Upper lobe of right lung (tissue), 1 donor: ENCODE measurements around the gene MEOX2. TPM values are rescaled to one million over a fixed set of nuclear protein-coding genes. Genes with fewer than 3 reads are reported as not detected.

Experiments used
- ATAC-seq: fragments of 200-7000 bp; cut with Tn5 transposase; one replicate; pipeline ENCODE4 v1.9.1; 2020; ENCODE audit warnings: mild to moderate bottlenecking, moderate library complexity
- DNase-seq: peaks from one replicate; pipeline ENCODE4 v3.0.0-alpha.2; 2020
- H3K27ac ChIP-seq: fragments of 200-600 bp; one replicate; pipeline ENCODE4 v1.8.0; 2022
- H3K27me3 ChIP-seq: fragments of 200-600 bp; one replicate; pipeline ENCODE4 v1.8.0; 2022; ENCODE audit warnings: mild to moderate bottlenecking
- H3K36me3 ChIP-seq: fragments of 200-600 bp; one replicate; pipeline ENCODE4 v1.8.0; 2022
- H3K4me1 ChIP-seq: fragments of 200-600 bp; one replicate; pipeline ENCODE4 v1.8.0; 2022
- H3K4me3 ChIP-seq: fragments of 200-600 bp; one replicate; pipeline ENCODE4 v1.8.0; 2022; ENCODE audit warnings: mild to moderate bottlenecking
- H3K9me3 ChIP-seq: fragments of 200-600 bp; one replicate; pipeline ENCODE4 v1.8.0; 2022
- intact Hi-C: fragments of 100-400 bp; cut with DNase I; formaldehyde crosslinking; loops from one replicate; pipeline ENCODE4 v1.11.0; 2022
- total RNA-seq: library from RNA; stranded (reverse); fragmentation: NEBNext Ultra II Directional; extraction: Animal tissue kit (Norgen Biotek cat#: 25700); gene quantifications from one replicate; pipeline ENCODE4 v1.2.1, GENCODE V29; 2021
- TF ChIP-seq, protein P1 (sequence below): fragments of 200-600 bp; IDR thresholded peaks from one replicate; pipeline ENCODE4 v1.8.0; 2022; ENCODE audit warnings: antibody characterized with exemption
- donor health status: DM: no; HTN: yes; CAD: no; lungs with severe emphysema.

MEOX2 gene
- total RNA-seq, 1 donor from 2014 or later, result 21.9 TPM

DNA sequence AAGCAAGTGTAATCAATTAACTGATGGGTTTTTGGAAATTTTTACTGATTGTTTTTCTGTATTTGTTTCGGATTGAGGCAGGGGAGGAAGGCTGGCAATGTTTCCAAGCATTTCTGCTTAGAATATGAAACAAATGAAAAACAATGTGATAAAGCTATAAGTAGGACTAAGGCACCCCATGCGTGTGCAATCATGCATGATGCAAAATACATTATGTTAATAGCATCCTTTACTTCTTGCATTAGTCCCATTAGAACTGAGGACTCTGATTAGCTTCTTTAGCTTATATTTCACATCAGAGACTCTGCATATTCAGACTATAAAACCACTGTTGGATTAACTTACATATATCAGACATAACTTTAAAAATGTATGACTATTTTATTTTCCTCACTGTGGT, 76.0 kb downstream of the MEOX2 start:
- Histone ChIP-seq H3K27ac (no peak overlapping the region), H3K36me3 (no peaks in the 10 kb centered on the region), H3K27me3 (no peaks in the 10 kb centered on the region), H3K4me3 (no peak overlapping the region), H3K4me1 (no peaks in the 10 kb centered on the region), H3K9me3 (no peaks in the 10 kb centered on the region)
- intact Hi-C loops, result no loop called here
- TF ChIP-seq, protein P1, sequence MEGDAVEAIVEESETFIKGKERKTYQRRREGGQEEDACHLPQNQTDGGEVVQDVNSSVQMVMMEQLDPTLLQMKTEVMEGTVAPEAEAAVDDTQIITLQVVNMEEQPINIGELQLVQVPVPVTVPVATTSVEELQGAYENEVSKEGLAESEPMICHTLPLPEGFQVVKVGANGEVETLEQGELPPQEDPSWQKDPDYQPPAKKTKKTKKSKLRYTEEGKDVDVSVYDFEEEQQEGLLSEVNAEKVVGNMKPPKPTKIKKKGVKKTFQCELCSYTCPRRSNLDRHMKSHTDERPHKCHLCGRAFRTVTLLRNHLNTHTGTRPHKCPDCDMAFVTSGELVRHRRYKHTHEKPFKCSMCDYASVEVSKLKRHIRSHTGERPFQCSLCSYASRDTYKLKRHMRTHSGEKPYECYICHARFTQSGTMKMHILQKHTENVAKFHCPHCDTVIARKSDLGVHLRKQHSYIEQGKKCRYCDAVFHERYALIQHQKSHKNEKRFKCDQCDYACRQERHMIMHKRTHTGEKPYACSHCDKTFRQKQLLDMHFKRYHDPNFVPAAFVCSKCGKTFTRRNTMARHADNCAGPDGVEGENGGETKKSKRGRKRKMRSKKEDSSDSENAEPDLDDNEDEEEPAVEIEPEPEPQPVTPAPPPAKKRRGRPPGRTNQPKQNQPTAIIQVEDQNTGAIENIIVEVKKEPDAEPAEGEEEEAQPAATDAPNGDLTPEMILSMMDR, result no peak
- ATAC-seq, result no peak
- no peak for DNase-seq

DNA sequence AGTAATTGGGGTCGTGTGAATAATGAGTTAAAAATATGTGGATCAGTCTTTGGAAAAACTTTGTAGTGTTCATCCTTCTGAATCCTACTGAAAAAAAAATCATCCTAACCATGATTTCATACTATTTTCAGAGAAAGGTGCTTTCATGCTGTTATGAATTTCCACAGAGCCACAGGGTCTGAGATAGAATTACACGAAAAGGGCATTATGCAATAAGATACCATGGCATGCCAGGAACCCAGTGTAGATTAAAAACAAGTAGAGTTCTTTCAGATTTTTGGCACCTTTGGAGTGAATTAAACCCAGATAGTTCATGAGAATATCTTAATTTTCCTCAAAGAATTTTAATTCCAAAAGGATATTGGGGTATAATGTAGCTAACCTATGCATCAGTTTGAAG, 77.2 kb downstream of the MEOX2 start:
- Histone ChIP-seq H3K36me3 (no peaks in the 10 kb centered on the region), H3K27ac (no peak overlapping the region), H3K9me3 (no peaks in the 10 kb centered on the region), H3K4me3 (no peak overlapping the region), H3K4me1 (no peaks in the 10 kb centered on the region), H3K27me3 (no peaks in the 10 kb centered on the region)
- TF ChIP-seq, protein P1, result no peak
- DNase-seq, result no peak
- intact Hi-C loops, result no loop called here
- no peak for ATAC-seq

DNA sequence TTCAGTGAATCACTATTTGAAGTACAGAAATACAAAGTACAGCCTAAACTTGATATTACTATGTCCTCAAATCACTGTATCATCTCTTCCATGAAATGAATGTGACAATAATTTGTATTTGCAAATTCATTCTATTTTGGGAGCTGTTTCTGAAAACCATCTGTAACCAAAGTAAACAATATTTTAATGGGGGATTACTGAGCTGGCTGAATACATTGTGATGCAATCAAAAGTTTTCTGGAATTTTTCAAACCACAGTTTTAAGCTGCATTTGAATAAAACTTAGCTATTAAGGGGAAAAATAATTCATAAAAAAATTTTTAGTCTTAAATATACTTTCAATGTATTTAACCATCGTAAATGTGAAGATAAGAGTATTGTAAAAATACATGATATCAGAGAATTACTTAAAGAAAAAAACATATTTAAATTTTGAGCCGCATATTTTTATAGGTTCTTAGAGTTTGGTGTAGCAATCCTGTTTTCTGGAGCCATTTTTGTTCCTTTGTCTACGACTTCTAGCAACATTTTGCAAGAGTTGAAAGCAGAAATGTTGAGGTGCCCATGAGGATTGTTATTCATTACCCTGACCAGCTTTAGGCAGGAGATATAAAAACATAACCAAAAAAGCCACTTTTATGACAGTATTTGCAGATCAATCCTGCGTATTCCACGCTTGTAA, 78.8 kb downstream of the MEOX2 start:
- Histone ChIP-seq H3K4me3 (no peak overlapping the region), H3K4me1 (no peaks in the 10 kb centered on the region), H3K36me3 (no peaks in the 10 kb centered on the region), H3K27me3 (no peaks in the 10 kb centered on the region), H3K9me3 (no peaks in the 10 kb centered on the region), H3K27ac (no peak overlapping the region)
- intact Hi-C loops, result no loop called here
- DNase-seq (no peak), ATAC-seq (no peak)
- TF ChIP-seq, protein P1, result no peak

DNA sequence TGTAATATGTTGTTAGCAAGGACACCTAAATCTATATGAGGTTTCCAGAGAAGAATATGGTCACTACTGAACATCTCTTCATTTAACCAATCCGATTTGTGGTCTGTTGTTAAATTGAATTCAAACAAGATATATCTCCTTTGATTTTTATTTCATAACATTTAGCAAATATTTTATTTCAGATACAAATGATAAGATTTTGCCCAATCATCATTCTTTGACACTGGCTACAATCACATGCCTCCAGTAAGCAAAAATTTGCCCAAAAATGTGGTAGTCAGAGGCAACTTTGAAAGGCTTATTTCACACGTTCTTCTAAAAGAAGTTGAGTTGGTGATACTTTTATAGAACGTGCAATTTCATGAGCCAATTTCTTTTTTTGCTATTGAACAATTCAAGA, 79.9 kb downstream of the MEOX2 start:
- DNase-seq, result no peak
- TF ChIP-seq, protein P1, result no peak
- intact Hi-C loops, result no loop called here
- no peaks in the 10 kb centered on the region for H3K9me3 ChIP-seq
- no peak for ATAC-seq
- H3K36me3 ChIP-seq, result no peaks in the 10 kb centered on the region
- H3K4me1 ChIP-seq, result no peaks in the 10 kb centered on the region
- no peaks in the 10 kb centered on the region for H3K27me3 ChIP-seq
- H3K27ac ChIP-seq, result no peak overlapping the region
- no peak overlapping the region for H3K4me3 ChIP-seq

DNA sequence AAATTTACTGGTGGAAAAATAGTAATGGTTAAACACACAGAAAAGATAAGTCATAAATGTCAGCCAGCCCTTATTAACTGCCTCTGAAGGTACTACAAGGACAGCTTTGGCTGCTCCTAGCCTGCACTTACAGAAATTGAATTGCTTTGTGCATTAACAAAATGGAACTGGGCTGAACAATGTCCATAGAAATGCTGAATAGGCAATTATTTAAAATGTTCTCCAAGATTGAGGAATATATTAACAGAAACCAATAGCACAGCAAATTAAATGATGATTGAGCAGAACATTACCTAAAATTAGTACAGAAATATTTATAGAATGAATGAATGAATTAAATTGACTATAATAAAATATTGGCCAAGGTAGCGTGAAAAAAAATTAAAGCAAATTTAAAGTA, 82.3 kb downstream of the MEOX2 start:
- intact Hi-C loops, result no loop called here
- H3K9me3 ChIP-seq, result no peaks in the 10 kb centered on the region
- no peak overlapping the region for H3K27ac ChIP-seq
- no peaks in the 10 kb centered on the region for H3K4me1 ChIP-seq
- no peak for ATAC-seq
- TF ChIP-seq, protein P1, result no peak
- no peaks in the 10 kb centered on the region for H3K36me3 ChIP-seq
- no peak for DNase-seq
- no peak overlapping the region for H3K4me3 ChIP-seq
- no peaks in the 10 kb centered on the region for H3K27me3 ChIP-seq

DNA sequence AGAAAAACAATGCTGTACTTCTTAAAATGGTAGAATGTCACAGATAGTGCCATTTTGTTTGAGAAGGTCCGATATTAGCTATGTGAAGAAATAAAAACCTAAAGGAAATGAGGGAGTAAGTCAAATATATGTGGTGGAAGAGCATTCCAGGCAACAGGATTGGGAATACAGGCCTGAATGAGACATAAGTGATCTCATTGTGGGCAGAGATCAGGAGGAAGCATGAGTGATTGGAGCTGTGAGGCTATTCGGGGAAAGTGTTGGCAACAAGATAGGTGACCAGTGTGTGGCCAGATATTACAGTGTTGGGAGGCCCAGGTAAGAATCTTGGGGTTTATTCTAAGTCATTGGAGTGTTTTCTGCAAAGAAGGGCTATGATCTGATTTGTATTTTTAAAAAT, 83.4 kb downstream of the MEOX2 start:
- DNase-seq, result no peak
- no peak overlapping the region for H3K27ac ChIP-seq
- intact Hi-C loops, result no loop called here
- H3K9me3 ChIP-seq, result no peaks in the 10 kb centered on the region
- no peaks in the 10 kb centered on the region for H3K36me3 ChIP-seq
- H3K4me1 ChIP-seq, result no peaks in the 10 kb centered on the region
- no peaks in the 10 kb centered on the region for H3K27me3 ChIP-seq
- ATAC-seq, result no peak
- TF ChIP-seq, protein P1, result no peak
- H3K4me3 ChIP-seq, result no peak overlapping the region
